Uterus (tissue), 2 donors: ENCODE results near the gene IL3.

Source experiments
- POLR2A ChIP-seq, 2 donors: fragments of 450-650 bp; IDR thresholded peaks; one replicate each; pipeline ENCODE4 v1.6.1; 2016; ENCODE audit warnings: antibody characterized with exemption in 2 of 2, mild to moderate bottlenecking in 1 of 2, moderate library complexity in 1 of 2
- TF ChIP-seq, protein P1 (sequence below), 4 experiments: fragments of 200-600 bp in 2 of 4; fragments of 450-650 bp in 2 of 4; sonication (generic) in 2 of 4; IDR thresholded peaks; one replicate each; pipeline ENCODE4 v1.5.1; 2016 to 2019; ENCODE audit warnings: antibody characterized with exemption in 4 of 4, mild to moderate bottlenecking in 2 of 4, moderate library complexity in 1 of 4

DNA sequence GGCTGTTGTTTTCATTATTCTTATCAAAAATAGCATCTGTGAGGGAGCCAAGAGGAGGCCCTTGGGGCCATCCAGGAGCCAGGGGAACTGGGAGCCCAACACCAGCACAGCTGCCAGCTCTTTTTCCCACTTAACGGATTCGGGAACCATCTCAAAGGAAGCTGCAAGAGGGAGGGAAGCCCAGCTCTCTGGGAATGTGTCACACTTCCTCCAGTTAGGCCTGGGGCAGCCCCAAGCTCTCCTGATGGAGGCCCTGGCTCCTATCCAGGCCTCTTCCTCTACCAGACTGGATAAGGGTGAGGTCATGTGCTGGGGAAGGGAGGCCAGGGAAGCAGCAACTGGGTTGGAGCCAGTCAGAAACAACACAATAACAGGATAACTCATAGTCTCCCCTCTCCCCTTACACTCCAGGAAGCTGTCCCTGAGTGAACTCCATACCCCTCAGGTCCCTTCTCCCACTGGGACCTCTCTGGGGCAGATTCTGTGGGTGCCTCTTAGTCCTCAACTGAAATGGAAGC lies 25.9 kb downstream of the IL3 start:
- TF ChIP-seq, protein P1, sequence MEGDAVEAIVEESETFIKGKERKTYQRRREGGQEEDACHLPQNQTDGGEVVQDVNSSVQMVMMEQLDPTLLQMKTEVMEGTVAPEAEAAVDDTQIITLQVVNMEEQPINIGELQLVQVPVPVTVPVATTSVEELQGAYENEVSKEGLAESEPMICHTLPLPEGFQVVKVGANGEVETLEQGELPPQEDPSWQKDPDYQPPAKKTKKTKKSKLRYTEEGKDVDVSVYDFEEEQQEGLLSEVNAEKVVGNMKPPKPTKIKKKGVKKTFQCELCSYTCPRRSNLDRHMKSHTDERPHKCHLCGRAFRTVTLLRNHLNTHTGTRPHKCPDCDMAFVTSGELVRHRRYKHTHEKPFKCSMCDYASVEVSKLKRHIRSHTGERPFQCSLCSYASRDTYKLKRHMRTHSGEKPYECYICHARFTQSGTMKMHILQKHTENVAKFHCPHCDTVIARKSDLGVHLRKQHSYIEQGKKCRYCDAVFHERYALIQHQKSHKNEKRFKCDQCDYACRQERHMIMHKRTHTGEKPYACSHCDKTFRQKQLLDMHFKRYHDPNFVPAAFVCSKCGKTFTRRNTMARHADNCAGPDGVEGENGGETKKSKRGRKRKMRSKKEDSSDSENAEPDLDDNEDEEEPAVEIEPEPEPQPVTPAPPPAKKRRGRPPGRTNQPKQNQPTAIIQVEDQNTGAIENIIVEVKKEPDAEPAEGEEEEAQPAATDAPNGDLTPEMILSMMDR (IDR thresholded peaks at IDR 0.05), result no peak
- no peak for TF ChIP-seq POLR2A (IDR thresholded peaks at IDR 0.05)
